Liver (tissue), 9 donors: ENCODE results near the gene KCNQ4. TPM values are rescaled to one million over a fixed set of nuclear protein-coding genes. Genes with fewer than 3 reads are reported as not detected.

Experiments
- DNase-seq: peaks from one replicate; pipeline ENCODE4 v3.0.0-alpha.2; 2017; ENCODE audit warnings: low spot score
- H3K27ac ChIP-seq, 2 donors: one replicate each; pipeline ENCODE4 v1.7.0; 2013; ENCODE audit warnings: inconsistent platforms in 2 of 2, low read length in 2 of 2, control low read depth in 1 of 2, low read depth in 1 of 2, mild to moderate bottlenecking in 1 of 2
- H3K27me3 ChIP-seq, 4 donors: one replicate each; pipeline versions ENCODE4 v1.6.1 to v1.7.0; 2013; ENCODE audit warnings: low read length in 3 of 4, inconsistent platforms in 1 of 4, mild to moderate bottlenecking in 1 of 4, moderate library complexity in 1 of 4; ENCODE audit not compliant: control insufficient read depth in 4 of 4, insufficient read depth in 4 of 4
- H3K36me3 ChIP-seq, 4 donors: one replicate each; pipeline versions ENCODE4 v1.6.1 to v1.7.0; 2013; ENCODE audit warnings: low read length in 3 of 4, mild to moderate bottlenecking in 3 of 4, low read depth in 1 of 4, moderate library complexity in 1 of 4; ENCODE audit not compliant: control insufficient read depth in 4 of 4, insufficient read depth in 3 of 4
- H3K4me1 ChIP-seq, 4 donors: one replicate each; pipeline versions ENCODE4 v1.6.1 to v1.7.0; 2013; ENCODE audit warnings: low read length in 3 of 4, mild to moderate bottlenecking in 3 of 4, moderate library complexity in 1 of 4; ENCODE audit not compliant: control insufficient read depth in 4 of 4, insufficient read depth in 4 of 4
- H3K4me3 ChIP-seq, 3 donors: one replicate each; pipeline versions ENCODE4 v1.6.1 to v1.7.0; 2013; ENCODE audit warnings: low read length in 3 of 3, control low read depth in 1 of 3, low read depth in 1 of 3, mild to moderate bottlenecking in 1 of 3
- H3K9ac ChIP-seq, 2 donors: one replicate each; pipeline ENCODE4 v1.7.0; 2013; ENCODE audit warnings: low read length in 2 of 2, mild to moderate bottlenecking in 2 of 2, moderate library complexity in 2 of 2, control low read depth in 1 of 2, low read depth in 1 of 2
- H3K9me3 ChIP-seq, 4 donors: one replicate each; pipeline versions ENCODE4 v1.6.1 to v1.7.0; 2013; ENCODE audit warnings: low read length in 3 of 4; ENCODE audit not compliant: control insufficient read depth in 4 of 4
- EGR1 ChIP-seq, 2 donors: IDR thresholded peaks; 2 replicates each; pipeline ENCODE4 v1.6.1; 2016 to 2018; ENCODE audit warnings: antibody characterized with exemption in 2 of 2, low read depth in 2 of 2
- FOXA2 ChIP-seq: IDR thresholded peaks from 2 replicates; pipeline ENCODE4 v1.6.1; 2016; ENCODE audit warnings: antibody characterized with exemption
- JUND ChIP-seq, 2 donors: IDR thresholded peaks; 2 replicates each; pipeline ENCODE4 v1.6.1; 2016; ENCODE audit warnings: antibody characterized with exemption in 2 of 2
- MAX ChIP-seq: IDR thresholded peaks from 2 replicates; pipeline ENCODE4 v1.6.1; 2016; ENCODE audit warnings: antibody characterized with exemption
- NR2F2 ChIP-seq: IDR thresholded peaks from 2 replicates; pipeline ENCODE4 v1.6.1; 2016; ENCODE audit warnings: antibody characterized with exemption
- REST ChIP-seq: IDR thresholded peaks from 2 replicates; pipeline ENCODE4 v1.6.1; 2016; ENCODE audit warnings: antibody characterized with exemption, mild to moderate bottlenecking
- YY1 ChIP-seq: IDR thresholded peaks from 2 replicates; pipeline ENCODE4 v1.6.1; 2016; ENCODE audit warnings: antibody characterized with exemption, mild to moderate bottlenecking
- ZBTB33 ChIP-seq: IDR thresholded peaks from 2 replicates; pipeline ENCODE4 v1.6.1; 2016; ENCODE audit warnings: antibody characterized with exemption
- WGBS: extraction: QIAGEN DNeasy Blood & Tissue Kit; methylation state at CpG from one replicate; pipeline ENCODE4 v1.1.7; 2013; 5-methylcytosine and 5-hydroxymethylcytosine counted together
- polyA plus RNA-seq, 2 donors: library from polyadenylated mRNA; stranded (reverse) in 1 of 2; unstranded in 1 of 2; fragments of 200-250 nt in 1 of 2; fragments of >200 nt in 1 of 2; fragmentation: Nextera tagmentation in 1 of 2; extraction: Ambion mirVana in 1 of 2; gene quantifications; one replicate each; pipeline versions ENCODE4 v1.2.1 to v1.2.3, GENCODE V29; 2013 to 2015
- total RNA-seq, 2 donors: library from RNA; depleted of rRNA; stranded (reverse); fragments of >200 nt; gene quantifications; one replicate each; pipeline ENCODE4 v1.2.3, GENCODE V29; 2014
- TF ChIP-seq, protein P1 (sequence below): IDR thresholded peaks from 2 replicates; pipeline ENCODE4 v1.6.1; 2016; ENCODE audit warnings: antibody characterized with exemption
- TF ChIP-seq, protein P2 (sequence below): fragments of 150-350 bp; IDR thresholded peaks from 2 replicates; pipeline ENCODE4 v1.5.1; 2017; ENCODE audit warnings: improper control_type of control experiment, low read depth, low read length; ENCODE audit not compliant: missing input control
- donor health status: healthy.
- donor health status: healthy.
- donor health status: healthy.
- donor health status: healthy.
- donor health status: healthy.

The KCNQ4 gene
- total and polyA plus RNA-seq, 4 donors, result 0.10 to 2.1 (median 0.27) TPM

DNA sequence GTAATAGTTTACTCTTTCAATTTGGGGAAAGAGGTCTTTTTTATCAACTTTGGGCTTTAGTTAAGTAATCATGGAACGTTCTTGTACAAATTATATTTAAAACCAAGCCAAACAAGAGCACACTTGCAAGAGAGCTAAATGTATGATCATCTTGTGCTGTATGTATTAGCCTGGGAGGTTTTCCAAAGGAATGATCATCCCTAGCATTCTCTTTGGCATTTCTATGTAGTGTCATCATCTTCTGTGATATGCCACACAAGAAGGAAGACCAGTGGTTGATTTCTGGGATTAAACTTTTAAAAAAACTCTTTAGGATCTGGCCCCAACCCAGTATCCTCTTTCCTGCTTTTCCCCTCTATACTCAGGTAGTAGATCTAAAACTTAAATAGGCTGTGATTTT, 38.4 kb upstream of the KCNQ4 start:
- no peaks in the 10 kb centered on the region for H3K27me3 ChIP-seq
- no peak overlapping the region for H3K4me3 ChIP-seq
- peaks cover 8 to 77% (median 56%) of the 10 kb centered on the region in 4 donors for H3K4me1 ChIP-seq
- H3K27ac ChIP-seq, result no peak overlapping the region
- peaks cover 0 to 19% (median 8%) of the 10 kb centered on the region in 4 donors for H3K36me3 ChIP-seq
- TF ChIP-seq JUND (IDR thresholded peaks at IDR 0.05), result no peak
- TF ChIP-seq MAX, result no peak
- TF ChIP-seq FOXA2, result no peak
- TF ChIP-seq, protein P1, sequence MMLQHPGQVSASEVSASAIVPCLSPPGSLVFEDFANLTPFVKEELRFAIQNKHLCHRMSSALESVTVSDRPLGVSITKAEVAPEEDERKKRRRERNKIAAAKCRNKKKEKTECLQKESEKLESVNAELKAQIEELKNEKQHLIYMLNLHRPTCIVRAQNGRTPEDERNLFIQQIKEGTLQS, result no peak
- TF ChIP-seq EGR1 (IDR thresholded peaks at IDR 0.05; ENCODE audit: low read depth in 2 of 2), result no peak
- TF ChIP-seq, protein P2, sequence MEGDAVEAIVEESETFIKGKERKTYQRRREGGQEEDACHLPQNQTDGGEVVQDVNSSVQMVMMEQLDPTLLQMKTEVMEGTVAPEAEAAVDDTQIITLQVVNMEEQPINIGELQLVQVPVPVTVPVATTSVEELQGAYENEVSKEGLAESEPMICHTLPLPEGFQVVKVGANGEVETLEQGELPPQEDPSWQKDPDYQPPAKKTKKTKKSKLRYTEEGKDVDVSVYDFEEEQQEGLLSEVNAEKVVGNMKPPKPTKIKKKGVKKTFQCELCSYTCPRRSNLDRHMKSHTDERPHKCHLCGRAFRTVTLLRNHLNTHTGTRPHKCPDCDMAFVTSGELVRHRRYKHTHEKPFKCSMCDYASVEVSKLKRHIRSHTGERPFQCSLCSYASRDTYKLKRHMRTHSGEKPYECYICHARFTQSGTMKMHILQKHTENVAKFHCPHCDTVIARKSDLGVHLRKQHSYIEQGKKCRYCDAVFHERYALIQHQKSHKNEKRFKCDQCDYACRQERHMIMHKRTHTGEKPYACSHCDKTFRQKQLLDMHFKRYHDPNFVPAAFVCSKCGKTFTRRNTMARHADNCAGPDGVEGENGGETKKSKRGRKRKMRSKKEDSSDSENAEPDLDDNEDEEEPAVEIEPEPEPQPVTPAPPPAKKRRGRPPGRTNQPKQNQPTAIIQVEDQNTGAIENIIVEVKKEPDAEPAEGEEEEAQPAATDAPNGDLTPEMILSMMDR, result no peak
- WGBS, result 21% methylated on average over 1 of the region's 1 CpG
- no peaks in the 10 kb centered on the region for H3K9me3 ChIP-seq
- no peak for DNase-seq
- H3K9ac ChIP-seq, result no peak overlapping the region

DNA sequence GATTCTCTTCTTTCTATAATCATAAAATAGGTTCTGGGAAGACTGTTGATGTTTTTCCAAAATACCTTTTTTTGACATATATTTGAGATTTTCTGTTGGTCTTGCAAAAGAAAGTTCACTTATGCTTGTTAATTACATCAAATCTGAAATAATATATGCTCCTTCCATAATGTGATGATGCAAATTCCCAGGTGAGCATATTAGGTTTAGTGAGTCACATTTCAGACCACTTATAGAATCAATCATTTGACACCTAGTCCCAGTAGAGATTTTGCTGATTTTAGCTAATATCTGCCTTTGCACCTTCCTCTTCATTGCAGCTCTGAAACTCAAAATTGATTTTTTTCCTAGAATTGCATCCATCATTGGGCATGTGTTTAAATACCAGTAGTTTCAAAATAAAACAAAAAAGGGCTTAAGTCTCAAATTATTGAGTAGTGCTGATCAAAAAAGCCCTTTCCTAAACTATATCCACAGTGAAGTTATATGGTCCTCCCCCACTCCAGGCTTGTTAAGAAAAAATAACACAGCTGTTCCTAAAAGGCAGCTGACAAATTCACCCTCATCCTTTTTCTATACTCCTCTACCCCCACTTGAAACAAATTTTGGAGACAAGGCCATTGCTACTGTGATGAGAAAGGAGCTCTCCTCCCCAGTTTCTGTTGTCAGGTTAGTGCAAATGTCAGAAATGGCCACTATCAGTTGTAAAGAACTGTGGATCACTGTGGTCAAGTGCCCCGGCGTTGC, 37.1 kb upstream of the KCNQ4 start:
- H3K27me3 ChIP-seq, result no peaks in the 10 kb centered on the region
- no peak overlapping the region for H3K4me3 ChIP-seq
- TF ChIP-seq YY1 (no peak), ZBTB33 (no peak), REST (no peak), NR2F2 (no peak), FOXA2 (no peak)
- H3K9me3 ChIP-seq, result no peaks in the 10 kb centered on the region
- H3K9ac ChIP-seq, result no peak overlapping the region
- H3K36me3 ChIP-seq, result peaks cover 0 to 19% (median 11%) of the 10 kb centered on the region in 4 donors
- WGBS, result 93% methylated on average over 2 of the region's 2 CpGs
- no peak for DNase-seq
- no peak overlapping the region for H3K27ac ChIP-seq
- peaks cover 5 to 67% (median 45%) of the 10 kb centered on the region in 4 donors for H3K4me1 ChIP-seq
